ENCODE results near the gene EXOC4.
"Not testable (repeated sequence)": the region's sequence is repeated elsewhere in the genome, so short reads cannot be mapped to it uniquely, and the experiment has no call there.

EXOC4 gene

GRCh38 chr7:133625046-133625445 lies 372.2 kb downstream of the EXOC4 start:
- DNase-seq (ENCODE audit: low spot score) = no peak

GRCh38 chr7:133629701-133630100 lies 376.8 kb downstream of the EXOC4 start:
- no peak for DNase-seq (ENCODE audit: low spot score)

GRCh38 chr7:133633055-133633454 lies 380.2 kb downstream of the EXOC4 start:
- DNase-seq (ENCODE audit: low spot score) = no peak

DNA sequence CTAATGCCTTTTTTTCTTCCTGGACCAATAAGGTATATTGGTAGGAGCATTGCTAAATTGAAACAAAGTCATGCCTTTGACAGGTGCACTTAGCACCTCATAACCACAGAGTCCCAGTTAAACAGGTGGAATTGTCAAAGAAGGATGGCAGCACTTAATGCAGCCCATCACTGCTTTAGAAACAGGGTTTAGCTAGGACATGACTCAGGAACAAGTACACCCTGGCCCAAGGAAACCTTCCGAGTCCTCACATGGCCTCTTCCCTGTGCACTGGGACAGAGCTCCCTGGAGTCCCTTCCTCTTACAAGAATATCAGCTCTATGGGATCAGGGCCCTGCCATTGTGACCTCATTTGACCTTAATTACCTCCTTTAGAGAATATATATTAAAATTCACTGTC lies 382.7 kb downstream of the EXOC4 start:
- DNase-seq (ENCODE audit: low spot score) = no peak

GRCh38 chr7:133638857-133639256 lies 386.0 kb downstream of the EXOC4 start:
- no peak for DNase-seq (ENCODE audit: low spot score)

DNA sequence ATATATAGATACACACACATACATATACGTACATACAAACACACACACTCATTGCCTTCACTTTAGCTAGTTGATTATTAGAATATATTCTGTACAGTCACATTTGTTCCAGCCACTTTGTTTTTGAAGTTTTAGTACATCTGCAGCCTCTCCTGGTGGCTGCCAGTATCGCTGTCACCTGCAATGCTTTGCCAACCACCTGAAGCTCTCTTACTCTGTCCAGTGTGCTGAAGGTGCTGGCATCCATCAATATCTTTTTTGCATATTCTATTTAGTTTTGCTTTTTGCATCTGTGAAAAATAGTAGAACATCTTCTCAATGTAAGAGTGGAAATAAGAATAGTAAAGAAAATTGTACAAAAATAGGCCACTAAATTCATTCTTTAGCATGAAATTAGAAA lies 388.6 kb downstream of the EXOC4 start:
- no peak for DNase-seq (ENCODE audit: low spot score)

GRCh38 chr7:133642907-133643306 lies 390.0 kb downstream of the EXOC4 start:
- no peak for DNase-seq (ENCODE audit: low spot score)

DNA sequence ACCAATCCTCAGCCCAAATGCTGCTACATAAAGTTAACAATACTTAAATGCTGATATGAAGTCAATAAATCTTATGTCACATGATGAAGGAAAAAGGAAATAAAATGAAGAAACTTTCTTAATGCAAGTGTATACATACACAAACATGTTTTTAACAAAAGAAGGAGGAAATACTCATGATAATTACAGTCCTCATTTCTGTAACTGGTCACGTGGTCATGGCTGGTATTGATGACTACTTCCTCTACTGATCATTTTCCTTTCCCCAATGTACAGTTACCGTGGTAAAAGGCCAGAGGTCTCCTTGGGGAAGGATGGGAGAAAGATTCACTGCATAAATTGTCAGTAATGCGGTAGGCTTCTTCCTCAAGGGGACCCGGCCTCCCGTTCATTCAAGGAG lies 390.8 kb downstream of the EXOC4 start:
- not testable (repeated sequence) for DNase-seq (ENCODE audit: low spot score)

DNA sequence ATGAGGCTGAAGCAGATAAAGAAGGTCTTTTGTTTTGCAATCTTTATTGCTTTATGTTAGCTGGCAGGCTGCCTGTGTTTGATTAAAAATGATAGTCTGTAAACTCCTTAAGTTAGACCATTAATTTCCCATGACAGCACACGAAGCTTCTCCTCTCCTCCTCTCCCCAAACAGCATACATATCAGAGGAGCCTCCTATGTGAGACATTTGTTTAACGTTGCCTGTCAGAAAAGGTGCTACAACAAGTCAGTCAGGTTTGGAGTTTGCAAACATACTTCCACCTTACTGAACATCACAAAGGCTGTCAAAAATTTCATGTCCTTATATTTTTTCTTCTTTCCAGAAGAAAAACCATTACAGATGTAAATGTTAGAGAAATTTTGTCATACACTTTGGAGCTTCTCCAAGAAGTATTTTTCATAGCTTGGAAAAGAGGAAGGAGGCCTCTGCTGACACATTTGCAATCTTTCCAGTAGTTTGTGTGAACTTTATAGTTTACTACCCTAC lies 393.1 kb downstream of the EXOC4 start:
- no peak for DNase-seq (ENCODE audit: low spot score)

- no peak for DNase-seq (ENCODE audit: low spot score)
These were observed 393.8 kb downstream of the EXOC4 start for GRCh38 chr7:133646472-133647315.

- DNase-seq (ENCODE audit: low spot score) = no peak
These were observed 396.7 kb downstream of the EXOC4 start for GRCh38 chr7:133649593-133649992.

DNA sequence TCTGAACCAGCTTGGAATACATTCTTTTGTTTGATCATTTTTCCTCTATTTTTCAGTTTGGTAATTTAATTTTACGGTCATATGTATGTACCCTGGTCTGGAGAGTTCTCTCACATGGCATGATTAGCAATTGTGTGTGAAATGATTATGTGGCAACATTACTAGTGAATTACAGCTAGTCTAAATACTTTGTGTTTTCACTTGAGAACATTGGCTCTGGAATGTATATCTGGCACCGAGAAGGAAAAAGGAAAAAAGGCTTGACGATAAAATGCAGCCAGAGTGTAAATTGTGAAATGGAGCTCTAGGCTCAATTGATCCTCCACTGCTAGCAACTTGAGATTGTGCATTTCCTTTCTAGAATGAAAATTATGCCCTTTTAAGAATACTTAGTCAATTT lies 397.2 kb downstream of the EXOC4 start:
- DNase-seq (ENCODE audit: low spot score) = no peak

GRCh38 chr7:133650487-133651300 lies 397.8 kb downstream of the EXOC4 start:
- DNase-seq (ENCODE audit: low spot score) = no peak

GRCh38 chr7:133652547-133652946 lies 399.7 kb downstream of the EXOC4 start:
- DNase-seq (ENCODE audit: low spot score) = no peak

DNA sequence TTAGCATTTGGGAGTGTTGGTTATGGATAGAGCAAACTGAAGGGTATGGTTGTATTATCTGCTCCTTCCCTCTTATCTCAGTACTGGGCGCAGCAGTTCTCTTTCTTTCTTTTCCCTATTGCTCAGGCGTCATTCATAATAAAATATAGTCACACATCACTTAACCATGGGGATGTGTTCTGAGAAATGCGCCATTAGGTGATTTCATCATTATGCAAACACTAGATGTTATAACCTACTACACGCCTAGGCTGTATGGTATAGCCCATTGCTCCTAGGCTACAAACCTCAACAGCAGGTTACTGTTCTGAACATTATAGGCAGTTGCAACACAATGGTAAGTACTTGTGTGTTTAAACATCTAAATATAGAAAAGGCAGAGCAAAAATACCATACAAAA lies 401.7 kb downstream of the EXOC4 start:
- no peak for DNase-seq (ENCODE audit: low spot score)

DNA sequence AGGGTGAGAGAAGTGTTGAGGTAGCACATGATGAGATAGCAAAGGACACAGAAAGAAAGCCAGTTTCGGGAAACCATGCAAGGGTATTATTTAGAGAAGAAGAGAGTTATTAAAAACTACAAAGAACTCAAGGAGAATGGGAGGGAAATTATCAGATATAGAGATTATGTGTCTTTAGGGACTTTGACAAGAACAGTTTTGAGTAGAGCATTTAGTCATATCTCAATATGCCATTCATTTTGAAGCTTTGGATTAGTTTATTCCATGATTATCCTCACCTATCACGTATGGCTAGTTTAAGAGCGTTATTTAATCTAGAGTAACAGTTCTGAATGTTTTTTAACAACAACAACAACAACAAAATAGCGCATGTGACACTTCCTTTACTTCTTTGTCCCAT lies 409.4 kb downstream of the EXOC4 start:
- no peak for DNase-seq (ENCODE audit: low spot score)

- DNase-seq (ENCODE audit: low spot score) = no peak
These were observed 410.0 kb downstream of the EXOC4 start for GRCh38 chr7:133662830-133663229.

DNA sequence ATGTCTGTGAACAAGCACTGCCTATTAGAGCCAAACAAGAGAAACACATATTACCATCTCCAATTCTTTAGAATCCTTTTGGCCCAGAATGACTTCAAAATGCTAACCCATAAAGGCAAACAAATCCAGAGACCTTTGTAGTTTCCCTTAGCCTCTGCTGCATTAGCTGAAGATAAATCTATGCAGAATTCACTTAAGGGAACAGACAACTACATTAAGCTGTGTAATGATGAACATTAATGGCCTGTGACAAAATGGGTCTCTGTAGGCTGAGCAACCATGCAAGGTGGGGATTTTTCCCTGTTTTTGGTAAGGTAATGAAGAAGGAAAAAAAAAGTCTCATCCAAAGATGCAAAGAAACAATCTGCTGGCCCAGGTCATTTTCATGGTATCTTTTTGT lies 411.6 kb downstream of the EXOC4 start:
- no peak for DNase-seq (ENCODE audit: low spot score)

- DNase-seq (ENCODE audit: low spot score) = no peak
These were observed 415.6 kb downstream of the EXOC4 start for GRCh38 chr7:133668296-133669060.

DNA sequence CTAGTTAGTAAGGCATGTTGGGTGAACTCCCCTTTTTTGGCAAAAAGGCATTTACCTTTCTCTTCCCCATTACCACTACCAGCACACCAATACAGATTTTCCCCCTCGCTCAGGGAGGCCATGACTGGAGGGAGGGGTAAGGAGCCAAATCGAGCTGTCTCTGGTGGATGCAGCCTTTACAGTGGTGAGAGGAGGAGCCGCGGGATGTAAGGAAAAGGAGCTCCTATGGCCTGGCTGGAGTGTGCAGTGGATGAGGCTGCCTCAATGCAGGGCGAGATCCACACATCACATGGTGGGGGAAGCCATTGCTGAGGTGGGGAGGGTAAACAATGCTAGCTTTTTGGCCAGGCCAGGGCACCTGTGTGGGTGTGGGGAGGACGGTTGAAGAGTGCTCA lies 416.2 kb downstream of the EXOC4 start:
- DNase-seq (ENCODE audit: low spot score) = no peak

GRCh38 chr7:133670250-133670649 lies 417.4 kb downstream of the EXOC4 start:
- DNase-seq (ENCODE audit: low spot score) = no peak

GRCh38 chr7:133672866-133673265 lies 420.0 kb downstream of the EXOC4 start:
- DNase-seq (ENCODE audit: low spot score) = no peak
